ENCODE measurements around the gene AZIN2.
"Not testable (repeated sequence)": the region's sequence is repeated elsewhere in the genome, so short reads cannot be mapped to it uniquely, and the experiment has no call there.

AZIN2 gene

GRCh38 chr1:33060579-33061083 lies 20.3 kb upstream of the AZIN2 start:
- FAIRE-seq: no peak

GRCh38 chr1:33061834-33062233 lies 19.1 kb upstream of the AZIN2 start:
- FAIRE-seq: no peak

GRCh38 chr1:33064284-33064683 lies 16.7 kb upstream of the AZIN2 start:
- FAIRE-seq: not testable (repeated sequence)

GRCh38 chr1:33065301-33065700 lies 15.7 kb upstream of the AZIN2 start:
- no peak for FAIRE-seq

- FAIRE-seq: not testable (repeated sequence)
Observed at GRCh38 chr1:33066477-33066876, 14.5 kb upstream of the AZIN2 start.

- FAIRE-seq: not testable (repeated sequence)
Observed at GRCh38 chr1:33068108-33068507, 12.8 kb upstream of the AZIN2 start.

GRCh38 chr1:33070628-33071027 lies 10.3 kb upstream of the AZIN2 start:
- no peak for FAIRE-seq

GRCh38 chr1:33072707-33073106 lies 8.2 kb upstream of the AZIN2 start:
- no peak for FAIRE-seq

- no peak for FAIRE-seq
Observed at GRCh38 chr1:33074193-33074945, 6.6 kb upstream of the AZIN2 start.

- no peak for FAIRE-seq
Observed at GRCh38 chr1:33078030-33078591, 2.8 kb upstream of the AZIN2 start.

GRCh38 chr1:33080373-33080772 lies 580 bp upstream of the AZIN2 start:
- FAIRE-seq: no peak

- no peak for FAIRE-seq
Observed at GRCh38 chr1:33081554-33082305, 777 bp downstream of the AZIN2 start.

GRCh38 chr1:33082575-33083108 lies 1.7 kb downstream of the AZIN2 start:
- FAIRE-seq: no peak

- no peak for FAIRE-seq
Observed at GRCh38 chr1:33085332-33085731, 4.4 kb downstream of the AZIN2 start.

- no peak for FAIRE-seq
Observed at GRCh38 chr1:33086384-33086850, 5.5 kb downstream of the AZIN2 start.

- FAIRE-seq: no peak
Observed at GRCh38 chr1:33087677-33088076, 6.7 kb downstream of the AZIN2 start.

- FAIRE-seq: no peak
Observed at GRCh38 chr1:33088119-33088906, 7.4 kb downstream of the AZIN2 start.

- no peak for FAIRE-seq
Observed at GRCh38 chr1:33089457-33089856, 8.5 kb downstream of the AZIN2 start.

GRCh38 chr1:33092438-33092837 lies 11.5 kb downstream of the AZIN2 start:
- no peak for FAIRE-seq

- no peak for FAIRE-seq
Observed at GRCh38 chr1:33093004-33093403, 12.1 kb downstream of the AZIN2 start.

- no peak for FAIRE-seq
Observed at GRCh38 chr1:33094486-33094885, 13.5 kb downstream of the AZIN2 start.

GRCh38 chr1:33094971-33095604 lies 14.1 kb downstream of the AZIN2 start:
- peak; percentile 90 for FAIRE-seq
